Activated CD4-positive, alpha-beta T cell treated with anti-CD3 and anti-CD28 coated beads, Interleukin-2, amount 50 U/mL, for 16 hours (primary cell): ENCODE data around the gene RENBP.

Experiments used
- DNase-seq: peaks from one replicate; pipeline ENCODE4 v3.0.0-alpha.2; 2020

The RENBP gene

GRCh38 chrX:153885968-153886903 is 58.2 kb downstream of the RENBP start, which contains the start of gene L1CAM:
TSS of gene L1CAM (minus strand) at chrX:153886173. CDS start at chrX:153875836, 10,337 bp downstream.
- DNase-seq: no peak
